PC-9 (cell line): ENCODE data around the gene TNS1. TPM values are rescaled to one million over a fixed set of nuclear protein-coding genes. Genes with fewer than 3 reads are reported as not detected.

Experiments
- BruUV-seq: library from RNA; stranded (reverse); fragments of 400-500 nt; replicated peaks from 2 replicates; lab custom pipeline; 2021; lab: Mats Ljungman, UMichigan
- CTCF ChIA-PET: fragments of 300-600 bp; sonication (Branson Sonifier 250); formaldehyde crosslinking; loops from one replicate; lab custom pipeline; 2022; ENCODE audit warnings: antibody characterized with exemption; lab: Charles Lee
- POLR2A ChIA-PET: fragments of 300-600 bp; sonication (Branson Sonifier 250); formaldehyde crosslinking; loops from one replicate; lab custom pipeline; 2022; ENCODE audit warnings: antibody characterized with exemption; ENCODE audit not compliant: unreplicated experiment; lab: Charles Lee
- DNase-seq, 2 experiments: peaks; one replicate each; pipeline versions ENCODE4 v3.0.0 to v3.0.0-alpha.2; 2015 to 2022; ENCODE audit warnings: mixed read lengths in 1 of 2
- H2AFZ ChIP-seq: fragments of 200-600 bp; sonication (generic); 2 replicates; pipeline ENCODE4 v1.8.1; 2017; ENCODE audit warnings: antibody characterized with exemption
- H3F3A ChIP-seq: fragments of 200-600 bp; sonication (generic); 2 replicates; pipeline ENCODE4 v1.8.1; 2017; ENCODE audit warnings: antibody characterized with exemption, mild to moderate bottlenecking, low read depth; ENCODE audit not compliant: insufficient read depth
- H3K27ac ChIP-seq: fragments of 200-600 bp; sonication (generic); 2 replicates; pipeline ENCODE4 v1.6.1; 2016; ENCODE audit warnings: mixed run types
- H3K27me3 ChIP-seq: fragments of 200-600 bp; sonication (generic); 2 replicates; pipeline ENCODE4 v1.6.1; 2016; ENCODE audit warnings: low read depth, mixed run types; ENCODE audit not compliant: insufficient read depth
- H3K36me3 ChIP-seq: fragments of 200-600 bp; sonication (generic); 2 replicates; pipeline ENCODE4 v1.6.1; 2016; ENCODE audit warnings: low read depth, mixed run types
- H3K4me1 ChIP-seq: fragments of 200-600 bp; sonication (generic); replicated peaks from 2 replicates; pipeline ENCODE4 v1.6.1; 2016; ENCODE audit warnings: mixed run types; ENCODE audit not compliant: insufficient read depth
- H3K4me2 ChIP-seq: fragments of 200-600 bp; sonication (generic); 2 replicates; pipeline ENCODE4 v1.6.1; 2017; ENCODE audit warnings: mixed run types
- H3K4me3 ChIP-seq: fragments of 200-600 bp; sonication (generic); 2 replicates; pipeline ENCODE4 v1.6.1; 2016; ENCODE audit warnings: mixed run types
- H3K79me2 ChIP-seq: fragments of 200-600 bp; sonication (generic); 2 replicates; pipeline ENCODE4 v1.6.1; 2017; ENCODE audit warnings: low read depth, mixed run types
- H3K9me2 ChIP-seq: fragments of 200-600 bp; sonication (generic); 2 replicates; pipeline ENCODE4 v1.8.1; 2017; ENCODE audit warnings: mild to moderate bottlenecking; ENCODE audit not compliant: insufficient read depth
- H3K9me3 ChIP-seq: fragments of 200-600 bp; sonication (generic); 2 replicates; pipeline ENCODE4 v1.8.1; 2016; ENCODE audit warnings: low read depth; ENCODE audit not compliant: insufficient read depth
- H4K20me1 ChIP-seq: fragments of 200-600 bp; sonication (generic); 2 replicates; pipeline ENCODE4 v1.8.1; 2017; ENCODE audit not compliant: insufficient read depth
- EZH2 ChIP-seq: fragments of 200-600 bp; sonication (generic); IDR thresholded peaks from 2 replicates; pipeline ENCODE4 v1.8.0; 2017; ENCODE audit warnings: antibody characterized with exemption, low read depth
- intact Hi-C: fragments of 100-400 bp; cut with micrococcal nuclease; formaldehyde crosslinking; loops from one replicate; pipeline ENCODE4 v1.10.0; 2022; ENCODE audit not compliant: unreplicated experiment
- total RNA-seq: library from RNA; stranded (reverse); gene quantifications from 2 replicates; pipeline ENCODE4 v1.2.3, GENCODE V29; 2021
- TF ChIP-seq, protein P1 (sequence below): fragments of 200-600 bp; sonication (generic); conservative IDR thresholded peaks from 2 replicates; pipeline ENCODE4 v1.6.1; 2017; ENCODE audit warnings: mixed run types, antibody characterized with exemption, mild to moderate bottlenecking, moderate library complexity

Gene TNS1
- total RNA-seq, 1 experiment from 2014 or later, result 5.5 TPM

DNA sequence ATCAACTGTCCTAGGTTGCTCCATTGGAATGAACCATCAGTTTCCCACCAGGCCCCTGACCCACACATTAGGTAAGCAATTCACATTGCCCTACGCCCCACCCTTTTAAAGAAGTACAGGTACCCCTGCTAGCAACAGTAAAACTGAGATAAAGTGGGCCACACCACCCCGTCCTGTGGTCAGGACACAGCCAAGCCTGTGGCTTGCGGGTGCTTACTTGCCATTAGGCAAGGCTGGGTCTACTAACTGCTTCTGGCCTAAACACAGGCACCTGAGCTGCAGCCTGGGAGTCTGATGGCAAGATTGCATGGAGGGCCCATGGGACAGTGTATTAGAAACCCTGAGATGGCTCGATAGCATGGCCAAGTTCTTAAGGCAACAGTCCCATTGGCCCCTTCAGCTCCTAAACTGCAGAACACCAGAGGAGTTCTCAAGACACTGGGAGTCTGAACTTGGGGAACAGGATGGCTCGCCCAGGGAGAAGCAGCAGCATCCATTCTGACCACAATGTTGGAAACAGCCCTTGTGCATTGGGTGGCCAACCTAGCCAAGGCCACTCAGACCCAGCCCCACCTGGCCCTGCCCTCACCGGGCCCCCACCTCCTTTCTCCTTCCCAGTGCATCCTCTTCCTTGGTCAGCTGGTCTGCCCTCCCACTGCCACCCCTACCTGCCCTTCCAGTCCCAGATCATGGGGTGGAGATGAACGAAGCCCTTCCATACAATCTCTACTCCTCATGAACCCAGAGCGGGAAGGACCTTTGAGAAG, 177.1 kb downstream of the TNS1 start:
- no peak for DNase-seq
- BruUV-seq, result no TSS peak
- Histone ChIP-seq H4K20me1 (no peaks in the 10 kb centered on the region), H3K9me3 (no peaks in the 10 kb centered on the region), H3K4me3 (no peak overlapping the region), H3K79me2 (no peaks in the 10 kb centered on the region), H3K27ac (no peak overlapping the region), H3K27me3 (peaks cover 9% of the 10 kb centered on the region; the same call in 1 of the 2 replicates), H3K4me2 (no peak overlapping the region), H3F3A (no peaks in the 10 kb centered on the region), H3K9me2 (no peaks in the 10 kb centered on the region), H2AFZ (no peak overlapping the region), H3K4me1 (no peaks in the 10 kb centered on the region), H3K36me3 (no peaks in the 10 kb centered on the region)
- CTCF ChIA-PET, result no interaction called here
- intact Hi-C loops, result no loop called here
- no peak for TF ChIP-seq EZH2
- TF ChIP-seq, protein P1, sequence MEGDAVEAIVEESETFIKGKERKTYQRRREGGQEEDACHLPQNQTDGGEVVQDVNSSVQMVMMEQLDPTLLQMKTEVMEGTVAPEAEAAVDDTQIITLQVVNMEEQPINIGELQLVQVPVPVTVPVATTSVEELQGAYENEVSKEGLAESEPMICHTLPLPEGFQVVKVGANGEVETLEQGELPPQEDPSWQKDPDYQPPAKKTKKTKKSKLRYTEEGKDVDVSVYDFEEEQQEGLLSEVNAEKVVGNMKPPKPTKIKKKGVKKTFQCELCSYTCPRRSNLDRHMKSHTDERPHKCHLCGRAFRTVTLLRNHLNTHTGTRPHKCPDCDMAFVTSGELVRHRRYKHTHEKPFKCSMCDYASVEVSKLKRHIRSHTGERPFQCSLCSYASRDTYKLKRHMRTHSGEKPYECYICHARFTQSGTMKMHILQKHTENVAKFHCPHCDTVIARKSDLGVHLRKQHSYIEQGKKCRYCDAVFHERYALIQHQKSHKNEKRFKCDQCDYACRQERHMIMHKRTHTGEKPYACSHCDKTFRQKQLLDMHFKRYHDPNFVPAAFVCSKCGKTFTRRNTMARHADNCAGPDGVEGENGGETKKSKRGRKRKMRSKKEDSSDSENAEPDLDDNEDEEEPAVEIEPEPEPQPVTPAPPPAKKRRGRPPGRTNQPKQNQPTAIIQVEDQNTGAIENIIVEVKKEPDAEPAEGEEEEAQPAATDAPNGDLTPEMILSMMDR, result no peak
- POLR2A ChIA-PET, result no interaction called here

DNA sequence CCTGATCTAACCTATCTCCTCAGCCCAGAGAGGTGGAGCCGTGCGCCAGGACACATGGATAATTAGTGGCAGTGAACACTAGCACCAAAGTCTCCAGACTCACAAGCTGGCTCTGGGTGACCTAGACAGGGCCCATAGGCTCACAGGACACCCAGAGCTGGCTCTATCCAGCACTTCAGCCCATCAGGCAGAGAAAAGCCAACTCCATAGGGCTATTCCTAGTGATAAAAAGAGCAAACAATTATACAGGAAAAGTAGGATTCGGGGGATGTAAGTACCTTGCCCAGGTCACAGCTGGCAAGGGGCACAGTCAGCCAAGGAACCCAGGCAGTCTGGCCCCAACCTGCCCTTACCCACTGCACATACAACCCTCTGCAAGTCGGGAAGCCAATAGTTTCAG, 178.6 kb downstream of the TNS1 start:
- intact Hi-C loops, result no loop called here
- no peaks in the 10 kb centered on the region for H3F3A ChIP-seq
- ChIA-PET CTCF (no interaction called here), POLR2A (interaction anchor here (0.5 kb wide), 1 partner anchor 19 kb away, joined by 15 read pairs; no protein-coding TSS in a partner anchor)
- H2AFZ ChIP-seq, result no peak overlapping the region
- no peaks in the 10 kb centered on the region for H3K9me2 ChIP-seq
- no TSS peak for BruUV-seq
- H3K9me3 ChIP-seq, result no peaks in the 10 kb centered on the region
- no peak overlapping the region for H3K4me2 ChIP-seq
- no peak overlapping the region for H3K4me3 ChIP-seq
- H4K20me1 ChIP-seq, result no peaks in the 10 kb centered on the region; the same call in 1 of the 2 replicates
- H3K27me3 ChIP-seq, result peaks cover 14% of the 10 kb centered on the region; the same call in 1 of the 2 replicates
- TF ChIP-seq, protein P1, result no peak
- no peak for TF ChIP-seq EZH2
- no peaks in the 10 kb centered on the region for H3K79me2 ChIP-seq
- H3K36me3 ChIP-seq, result no peaks in the 10 kb centered on the region
- DNase-seq, result no peak
- no peak overlapping the region for H3K27ac ChIP-seq
- H3K4me1 ChIP-seq, result no peaks in the 10 kb centered on the region

DNA sequence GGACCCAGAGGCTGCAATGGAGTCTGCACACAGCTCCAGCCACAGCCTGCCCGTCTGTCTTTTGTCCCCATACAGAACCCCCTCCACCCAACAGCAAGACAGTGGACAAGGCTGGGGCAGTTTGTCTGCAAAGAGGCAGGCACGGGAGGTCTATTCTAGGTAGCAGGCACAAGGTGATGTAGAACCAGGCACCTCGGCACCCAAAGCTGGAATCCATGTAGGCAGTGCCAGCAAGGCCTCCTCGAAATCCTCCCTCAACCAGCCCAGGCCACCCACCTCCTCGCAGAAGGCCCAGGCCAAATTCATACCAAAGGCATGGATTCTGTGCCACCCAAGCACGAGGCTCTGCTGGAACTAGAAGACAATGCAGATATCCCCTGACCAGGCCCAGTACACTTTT, 179.2 kb downstream of the TNS1 start:
- H3K27ac ChIP-seq, result no peak overlapping the region
- no peak overlapping the region for H3K4me2 ChIP-seq
- TF ChIP-seq EZH2, result no peak
- TF ChIP-seq, protein P1, result no peak
- no peak overlapping the region for H3K4me3 ChIP-seq
- no peaks in the 10 kb centered on the region for H3K9me2 ChIP-seq
- no peak for DNase-seq
- H2AFZ ChIP-seq, result no peak overlapping the region
- H3F3A ChIP-seq, result no peaks in the 10 kb centered on the region
- no peaks in the 10 kb centered on the region; the same call in 1 of the 2 replicates for H4K20me1 ChIP-seq
- peaks cover 18% of the 10 kb centered on the region; the same call in 1 of the 2 replicates for H3K27me3 ChIP-seq
- no TSS peak for BruUV-seq
- H3K36me3 ChIP-seq, result no peaks in the 10 kb centered on the region
- intact Hi-C loops, result no loop called here
- no peaks in the 10 kb centered on the region for H3K4me1 ChIP-seq
- ChIA-PET CTCF (no interaction called here), POLR2A (interaction anchor here (0.5 kb wide), 1 partner anchor 18 kb away, joined by 15 read pairs; no protein-coding TSS in a partner anchor)
- no peaks in the 10 kb centered on the region for H3K9me3 ChIP-seq
- no peaks in the 10 kb centered on the region for H3K79me2 ChIP-seq
